ENCODE data around the gene SHISA4.
A peak's percentile ranks its signal among the peaks of the same experiment; 100 is the strongest.
"Not testable (repeated sequence)": the region's sequence is repeated elsewhere in the genome, so short reads cannot be mapped to it uniquely, and the experiment has no call there.

Gene SHISA4

GRCh38 chr1:201939148-201939547 lies 50.5 kb downstream of the SHISA4 start:
- no peak for DNase-seq
- TF ChIP-seq GATA1 (IDR thresholded peaks at IDR 0.05; ENCODE audit: low read depth, low read length) = no peak
- TF ChIP-seq POLR2A (IDR thresholded peaks at IDR 0.05; ENCODE audit: low read length) = no peak

- DNase-seq = no peak
- TF ChIP-seq POLR2A (IDR thresholded peaks at IDR 0.05; ENCODE audit: low read length) (no peak), GATA1 (IDR thresholded peaks at IDR 0.05; ENCODE audit: low read depth, low read length) (no peak)
Measured at GRCh38 chr1:201939574-201939973, 50.9 kb downstream of the SHISA4 start.

GRCh38 chr1:201940316-201940715 lies 51.6 kb downstream of the SHISA4 start:
- not testable (repeated sequence) for DNase-seq

- TF ChIP-seq GATA1 (IDR thresholded peaks at IDR 0.05; ENCODE audit: low read depth, low read length) (no peak), POLR2A (IDR thresholded peaks at IDR 0.05; ENCODE audit: low read length) (no peak)
Measured at GRCh38 chr1:201941420-201942128, 52.9 kb downstream of the SHISA4 start.

GRCh38 chr1:201942129-201942495 lies 53.4 kb downstream of the SHISA4 start:
- TF ChIP-seq GATA1 (IDR thresholded peaks at IDR 0.05; ENCODE audit: low read depth, low read length) = no peak
- no peak for DNase-seq

More at GRCh38 chr1:201941420-201942128, 52.9 kb downstream of the SHISA4 start:
- DNase-seq = peak; percentile 13 to 65
